Sciatic nerve (tissue), 2 donors: ENCODE results near the gene TRAM2. TPM values are rescaled to one million over a fixed set of nuclear protein-coding genes. Genes with fewer than 3 reads are reported as not detected.

Source experiments
- ATAC-seq: fragments of 200-7000 bp; cut with Tn5 transposase; one replicate; pipeline ENCODE4 v1.9.1; 2020; ENCODE audit warnings: mild to moderate bottlenecking, moderate library complexity
- DNase-seq: peaks from one replicate; pipeline ENCODE4 v3.0.0-alpha.2; 2020; ENCODE audit warnings: low spot score
- intact Hi-C: fragments of 100-400 bp; cut with DNase I; formaldehyde crosslinking; loops from one replicate; pipeline ENCODE4 v1.14.2; 2022
- total RNA-seq: library from RNA; stranded (reverse); fragmentation: NEBNext Ultra II Directional; extraction: Animal tissue kit (Norgen Biotek cat#: 25700); gene quantifications from one replicate; pipeline ENCODE4 v1.2.1, GENCODE V29; 2021
- donor health status: DM: no; HTN: no; CAD: no.
- donor health status: DM: no; HTN: no; CAD: no.

TRAM2 gene, protein sequence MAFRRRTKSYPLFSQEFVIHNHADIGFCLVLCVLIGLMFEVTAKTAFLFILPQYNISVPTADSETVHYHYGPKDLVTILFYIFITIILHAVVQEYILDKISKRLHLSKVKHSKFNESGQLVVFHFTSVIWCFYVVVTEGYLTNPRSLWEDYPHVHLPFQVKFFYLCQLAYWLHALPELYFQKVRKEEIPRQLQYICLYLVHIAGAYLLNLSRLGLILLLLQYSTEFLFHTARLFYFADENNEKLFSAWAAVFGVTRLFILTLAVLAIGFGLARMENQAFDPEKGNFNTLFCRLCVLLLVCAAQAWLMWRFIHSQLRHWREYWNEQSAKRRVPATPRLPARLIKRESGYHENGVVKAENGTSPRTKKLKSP
- total RNA-seq, result 18.6 TPM

- ATAC-seq, result peak; percentile 77
- intact Hi-C loops, result loop anchor here (10.0 kb wide), 1 partner anchor 62 kb away; no protein-coding TSS in a partner anchor
- peak; percentile 89 for DNase-seq
Measured at GRCh38 chr6:52577022-52577777, at the start of gene TRAM2. TSS of gene TRAM2 (minus strand) at chr6:52577060. CDS start at chr6:52576915, 145 bp downstream.

DNA sequence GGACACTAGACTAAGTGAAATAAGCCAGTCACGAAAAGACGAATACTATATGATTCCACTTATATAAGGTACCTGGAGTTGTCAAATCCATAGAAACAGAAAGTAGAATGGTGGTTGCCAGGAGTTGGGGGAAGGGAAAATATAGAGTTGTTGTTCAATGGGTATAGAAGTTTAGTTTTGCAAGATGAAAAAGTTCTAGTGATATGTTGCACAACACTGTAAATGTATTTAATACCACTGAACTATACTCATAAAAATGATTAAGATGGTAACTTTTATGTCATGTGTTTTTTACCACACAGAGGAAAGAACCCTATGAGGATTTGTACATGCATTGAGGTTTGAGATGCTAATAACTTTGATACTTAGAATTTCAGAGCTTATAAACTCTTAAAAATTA lies 46.0 kb upstream of the TRAM2 start:
- intact Hi-C loops, result no loop called here
- DNase-seq (no peak), ATAC-seq (no peak)

- ATAC-seq, result no peak
- DNase-seq, result no peak
- intact Hi-C loops, result no loop called here
Measured at GRCh38 chr6:52621631-52622030, 44.8 kb upstream of the TRAM2 start.

DNA sequence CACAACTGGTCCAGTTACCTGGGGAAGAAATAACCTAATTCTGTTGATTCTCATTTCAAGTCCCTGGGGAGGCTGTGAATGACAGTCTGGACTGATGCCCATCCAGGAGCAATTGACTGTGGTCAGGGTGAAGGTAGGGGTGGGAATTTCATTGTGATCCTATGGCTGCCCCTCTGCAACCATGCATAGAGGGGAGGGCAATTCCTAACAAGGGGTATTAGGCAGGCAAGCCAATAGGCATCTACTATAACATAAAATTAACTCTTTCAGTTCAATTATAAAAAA lies 44.0 kb upstream of the TRAM2 start:
- DNase-seq (no peak), ATAC-seq (no peak)
- intact Hi-C loops, result no loop called here

- ATAC-seq (no peak), DNase-seq (no peak)
- intact Hi-C loops, result no loop called here
Measured at GRCh38 chr6:52620055-52620905, 43.4 kb upstream of the TRAM2 start.

DNA sequence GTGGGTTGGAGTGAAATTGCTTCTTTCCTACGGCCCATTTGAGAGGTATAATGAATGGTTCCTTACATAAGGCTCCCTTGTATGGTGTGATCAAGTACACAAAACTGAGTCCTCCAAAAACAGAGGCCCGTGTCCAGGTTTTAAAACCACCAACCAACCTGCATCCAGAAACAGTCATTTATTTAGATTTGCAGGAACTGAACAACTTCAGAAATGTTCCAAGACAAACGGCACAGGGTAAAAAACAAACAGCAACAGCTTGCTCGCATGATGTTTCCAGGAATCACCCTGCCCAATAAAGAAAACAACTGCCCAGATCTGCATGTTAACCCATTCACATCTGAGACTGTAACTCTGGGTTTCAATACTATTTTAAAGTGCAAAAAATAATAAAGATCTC lies 40.2 kb upstream of the TRAM2 start:
- DNase-seq (no peak), ATAC-seq (no peak)
- intact Hi-C loops, result no loop called here

- no peak for ATAC-seq
- DNase-seq, result no peak
- intact Hi-C loops, result no loop called here
Measured at GRCh38 chr6:52616059-52616690, 39.3 kb upstream of the TRAM2 start.

GRCh38 chr6:52612336-52613054 lies 35.6 kb upstream of the TRAM2 start:
- no peak for DNase-seq
- no peak for ATAC-seq
- intact Hi-C loops, result no loop called here

- ATAC-seq, result no peak
- intact Hi-C loops, result no loop called here
- DNase-seq, result no peak
Measured at GRCh38 chr6:52611833-52612232, 35.0 kb upstream of the TRAM2 start.

GRCh38 chr6:52610745-52611355 lies 34.0 kb upstream of the TRAM2 start:
- intact Hi-C loops, result no loop called here
- no peak for ATAC-seq
- no peak for DNase-seq

DNA sequence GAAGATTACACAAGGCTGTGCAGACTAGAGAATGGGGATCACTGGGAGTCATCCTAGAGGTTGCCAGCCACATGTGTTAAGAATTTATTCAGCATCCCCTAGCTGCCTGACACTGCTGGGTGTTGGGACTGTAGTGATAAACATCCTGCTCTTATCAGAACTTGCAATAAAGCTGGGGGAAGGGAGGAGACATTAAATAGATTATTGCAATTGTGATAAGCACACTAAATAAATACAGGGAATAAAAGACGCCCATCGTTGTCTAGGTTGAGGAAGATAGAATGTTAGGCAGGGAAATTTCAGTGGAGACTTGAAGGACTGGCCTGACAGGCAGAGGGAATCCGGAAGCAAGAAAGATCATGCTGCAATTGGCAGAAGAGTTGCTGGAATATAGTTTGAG lies 33.2 kb upstream of the TRAM2 start:
- no peak for ATAC-seq
- DNase-seq, result no peak
- intact Hi-C loops, result no loop called here

DNA sequence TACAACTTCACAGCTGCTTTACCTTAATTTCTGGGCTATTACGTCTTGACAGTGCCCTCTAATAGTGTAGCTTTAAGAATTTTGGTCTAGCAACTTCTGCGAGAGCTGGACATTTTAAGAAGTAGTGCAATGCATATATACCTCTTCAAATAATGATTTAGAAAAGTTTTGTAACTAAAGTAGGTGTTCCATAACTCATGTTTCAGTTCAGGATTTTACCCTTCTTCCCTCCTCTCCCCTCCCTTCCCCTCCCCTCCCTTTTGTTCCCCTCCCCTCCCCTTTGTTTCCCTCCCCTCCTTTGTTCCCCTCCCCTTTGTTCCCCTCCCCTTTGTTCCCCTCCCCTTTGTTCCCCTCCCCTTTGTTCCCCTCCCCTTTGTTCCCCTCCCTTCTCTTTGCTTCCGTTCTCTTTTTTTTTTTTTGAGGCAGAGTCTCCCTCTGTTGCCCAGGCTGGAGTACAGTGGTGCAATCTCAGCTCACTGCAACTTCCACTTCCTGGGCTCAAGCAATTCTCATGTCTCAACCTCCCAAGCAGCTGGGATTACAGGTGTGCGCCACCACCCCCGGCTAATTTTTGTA lies 28.8 kb upstream of the TRAM2 start:
- ATAC-seq, result no peak
- intact Hi-C loops, result no loop called here

GRCh38 chr6:52603000-52603795 lies 26.3 kb upstream of the TRAM2 start:
- DNase-seq, result no peak
- no peak for ATAC-seq
- intact Hi-C loops, result no loop called here

More for the DNA sequence above, 28.8 kb upstream of the TRAM2 start:
- DNase-seq, result no peak

DNA sequence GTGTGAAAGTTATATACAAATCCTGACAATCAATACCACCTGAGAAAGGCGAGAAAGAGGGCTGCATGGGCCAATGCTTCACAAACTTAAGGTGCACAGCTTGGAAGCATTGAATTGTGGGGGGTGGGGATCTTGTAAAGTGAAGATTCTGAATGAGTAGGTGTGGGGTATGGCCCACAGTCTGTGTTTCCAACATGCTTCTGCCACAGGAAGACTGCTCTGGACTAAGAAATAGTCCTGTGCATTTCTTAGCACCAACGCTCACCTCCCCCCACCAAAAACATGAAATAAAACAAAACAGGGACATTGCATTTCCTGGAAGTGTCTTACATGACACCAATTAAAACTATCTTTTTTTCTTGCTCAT lies 21.9 kb upstream of the TRAM2 start:
- DNase-seq (no peak), ATAC-seq (no peak)
- intact Hi-C loops, result loop anchor here (5.0 kb wide), 1 partner anchor 53 kb away; no protein-coding TSS in a partner anchor

DNA sequence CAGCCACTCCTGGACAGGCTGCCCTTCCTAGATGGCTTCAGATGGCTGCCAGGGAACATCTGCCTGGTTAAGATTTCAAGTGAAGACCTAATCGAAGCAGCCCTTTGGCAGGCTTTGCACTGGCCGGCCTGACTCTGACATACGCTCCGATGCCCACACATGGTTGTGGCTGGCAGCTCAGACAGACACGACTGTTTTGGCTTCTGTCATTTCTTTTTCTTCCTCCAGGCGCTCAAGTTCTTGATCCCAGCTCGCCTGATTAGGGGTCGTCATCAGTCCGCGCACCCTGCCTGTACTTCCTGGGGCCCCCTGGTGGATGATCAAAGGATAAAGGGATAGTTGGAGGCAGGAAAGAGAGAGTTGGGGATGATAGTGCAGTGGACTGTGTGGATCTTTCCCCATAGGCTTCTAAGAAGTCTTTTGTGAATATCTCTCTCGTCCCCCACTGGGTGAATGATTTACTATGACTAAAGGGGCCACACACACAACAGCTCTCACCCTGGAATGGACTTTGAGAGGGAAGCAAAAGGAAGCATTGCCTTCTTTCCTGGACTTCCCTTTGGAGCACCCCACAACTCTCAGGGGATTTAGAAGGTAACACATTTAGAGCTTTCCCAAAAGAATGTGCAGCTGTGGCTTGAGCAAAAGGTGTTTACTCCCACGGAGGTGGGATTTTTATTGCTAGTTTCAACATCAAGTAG lies 21.4 kb upstream of the TRAM2 start:
- intact Hi-C loops, result loop anchor here (5.0 kb wide), 1 partner anchor 54 kb away; no protein-coding TSS in a partner anchor
- peak; percentile 52 for ATAC-seq
- DNase-seq, result peak; percentile 70

DNA sequence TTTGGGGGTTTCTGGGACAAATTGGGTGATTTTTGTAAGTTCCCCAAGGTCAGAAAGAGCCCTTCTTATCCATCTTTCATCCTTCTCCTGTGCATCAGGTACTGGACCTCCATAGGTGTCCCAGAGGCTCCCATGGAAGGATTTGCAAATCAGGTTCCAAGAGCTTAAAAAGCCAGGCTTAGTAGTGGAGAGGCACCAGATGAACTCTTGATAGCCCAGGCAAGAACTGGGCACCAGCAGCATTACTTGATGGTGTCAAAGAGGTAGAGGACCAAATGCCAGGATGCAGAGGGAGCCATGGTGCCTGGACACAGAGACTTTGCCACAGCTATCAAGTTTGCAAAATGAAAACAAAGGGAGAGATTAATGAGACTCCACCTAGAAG lies 20.9 kb upstream of the TRAM2 start:
- ATAC-seq (no peak), DNase-seq (no peak)
- intact Hi-C loops, result loop anchor here (5.0 kb wide), 1 partner anchor 55 kb away; no protein-coding TSS in a partner anchor
